ENCODE results near the gene EXOC4.

DNA sequence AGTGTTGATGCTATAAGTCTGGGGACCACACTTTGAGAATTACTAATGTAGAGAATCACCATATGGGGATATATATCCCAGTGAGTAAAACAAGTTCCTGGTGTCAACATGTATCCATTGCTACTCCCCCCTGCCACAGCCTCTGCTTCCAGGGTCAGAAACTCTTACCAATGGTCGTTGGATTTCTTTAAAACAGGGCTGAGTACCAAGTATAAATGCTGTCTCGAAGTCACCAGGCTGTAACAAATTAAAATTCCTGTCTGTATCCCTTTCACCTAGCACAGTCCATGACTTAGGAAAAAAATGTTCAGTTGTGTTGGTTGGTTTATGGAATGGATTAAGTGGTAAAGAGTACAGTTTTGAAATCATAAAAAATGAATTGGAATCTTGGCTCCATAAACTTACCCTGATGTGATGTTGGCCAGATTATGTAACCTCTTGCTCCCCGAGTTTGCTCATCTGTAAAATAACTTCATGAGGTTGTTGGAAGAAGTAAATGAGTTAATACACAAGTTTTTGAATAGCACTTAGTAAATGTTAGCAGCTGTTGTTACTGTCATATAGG is 510.3 kb downstream of the EXOC4 start:
- TF ChIP-seq, protein P1, sequence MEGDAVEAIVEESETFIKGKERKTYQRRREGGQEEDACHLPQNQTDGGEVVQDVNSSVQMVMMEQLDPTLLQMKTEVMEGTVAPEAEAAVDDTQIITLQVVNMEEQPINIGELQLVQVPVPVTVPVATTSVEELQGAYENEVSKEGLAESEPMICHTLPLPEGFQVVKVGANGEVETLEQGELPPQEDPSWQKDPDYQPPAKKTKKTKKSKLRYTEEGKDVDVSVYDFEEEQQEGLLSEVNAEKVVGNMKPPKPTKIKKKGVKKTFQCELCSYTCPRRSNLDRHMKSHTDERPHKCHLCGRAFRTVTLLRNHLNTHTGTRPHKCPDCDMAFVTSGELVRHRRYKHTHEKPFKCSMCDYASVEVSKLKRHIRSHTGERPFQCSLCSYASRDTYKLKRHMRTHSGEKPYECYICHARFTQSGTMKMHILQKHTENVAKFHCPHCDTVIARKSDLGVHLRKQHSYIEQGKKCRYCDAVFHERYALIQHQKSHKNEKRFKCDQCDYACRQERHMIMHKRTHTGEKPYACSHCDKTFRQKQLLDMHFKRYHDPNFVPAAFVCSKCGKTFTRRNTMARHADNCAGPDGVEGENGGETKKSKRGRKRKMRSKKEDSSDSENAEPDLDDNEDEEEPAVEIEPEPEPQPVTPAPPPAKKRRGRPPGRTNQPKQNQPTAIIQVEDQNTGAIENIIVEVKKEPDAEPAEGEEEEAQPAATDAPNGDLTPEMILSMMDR (IDR thresholded peaks at IDR 0.05), result no peak
- no peak for TF ChIP-seq TCF7L2 (IDR thresholded peaks at IDR 0.05; ENCODE audit: low read depth, low read length)
- TF ChIP-seq, protein P2, sequence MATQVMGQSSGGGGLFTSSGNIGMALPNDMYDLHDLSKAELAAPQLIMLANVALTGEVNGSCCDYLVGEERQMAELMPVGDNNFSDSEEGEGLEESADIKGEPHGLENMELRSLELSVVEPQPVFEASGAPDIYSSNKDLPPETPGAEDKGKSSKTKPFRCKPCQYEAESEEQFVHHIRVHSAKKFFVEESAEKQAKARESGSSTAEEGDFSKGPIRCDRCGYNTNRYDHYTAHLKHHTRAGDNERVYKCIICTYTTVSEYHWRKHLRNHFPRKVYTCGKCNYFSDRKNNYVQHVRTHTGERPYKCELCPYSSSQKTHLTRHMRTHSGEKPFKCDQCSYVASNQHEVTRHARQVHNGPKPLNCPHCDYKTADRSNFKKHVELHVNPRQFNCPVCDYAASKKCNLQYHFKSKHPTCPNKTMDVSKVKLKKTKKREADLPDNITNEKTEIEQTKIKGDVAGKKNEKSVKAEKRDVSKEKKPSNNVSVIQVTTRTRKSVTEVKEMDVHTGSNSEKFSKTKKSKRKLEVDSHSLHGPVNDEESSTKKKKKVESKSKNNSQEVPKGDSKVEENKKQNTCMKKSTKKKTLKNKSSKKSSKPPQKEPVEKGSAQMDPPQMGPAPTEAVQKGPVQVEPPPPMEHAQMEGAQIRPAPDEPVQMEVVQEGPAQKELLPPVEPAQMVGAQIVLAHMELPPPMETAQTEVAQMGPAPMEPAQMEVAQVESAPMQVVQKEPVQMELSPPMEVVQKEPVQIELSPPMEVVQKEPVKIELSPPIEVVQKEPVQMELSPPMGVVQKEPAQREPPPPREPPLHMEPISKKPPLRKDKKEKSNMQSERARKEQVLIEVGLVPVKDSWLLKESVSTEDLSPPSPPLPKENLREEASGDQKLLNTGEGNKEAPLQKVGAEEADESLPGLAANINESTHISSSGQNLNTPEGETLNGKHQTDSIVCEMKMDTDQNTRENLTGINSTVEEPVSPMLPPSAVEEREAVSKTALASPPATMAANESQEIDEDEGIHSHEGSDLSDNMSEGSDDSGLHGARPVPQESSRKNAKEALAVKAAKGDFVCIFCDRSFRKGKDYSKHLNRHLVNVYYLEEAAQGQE (IDR thresholded peaks at IDR 0.05; ENCODE audit: insufficient read depth in 1 of 2, low read depth in 2 of 2, low read length in 1 of 2), result no peak

All from Panc1 (cell line).